HG03280 (cell line): ENCODE data around the gene KCNK7.

Experiments used
- ATAC-seq: cut with Tn5 transposase; IDR thresholded peaks from one replicate; pipeline ENCODE4 v1.9.1; 2021; ENCODE audit warnings: mild to moderate bottlenecking, moderate library complexity; ENCODE audit not compliant: unreplicated experiment

The KCNK7 gene

DNA sequence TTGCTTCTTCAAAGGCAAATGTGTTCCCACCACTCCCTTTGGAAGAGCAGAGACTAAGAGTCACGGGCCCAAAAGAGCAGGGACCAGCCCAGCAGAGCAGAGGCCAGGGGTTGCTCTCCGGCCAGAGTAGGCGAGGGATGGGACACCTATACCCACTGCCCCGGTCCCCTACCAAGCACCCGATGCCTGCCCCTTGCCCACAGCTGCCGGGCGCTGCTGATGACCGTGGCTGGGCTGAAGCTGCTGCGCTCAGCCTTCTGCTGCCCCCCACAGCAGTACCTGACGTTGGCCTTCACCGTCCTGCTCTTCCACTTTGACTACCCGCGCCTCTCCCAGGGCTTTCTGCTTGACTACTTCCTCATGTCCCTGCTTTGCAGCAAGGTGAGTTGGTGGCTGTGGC lies 31.6 kb upstream of the KCNK7 start:
- no peak for ATAC-seq

DNA sequence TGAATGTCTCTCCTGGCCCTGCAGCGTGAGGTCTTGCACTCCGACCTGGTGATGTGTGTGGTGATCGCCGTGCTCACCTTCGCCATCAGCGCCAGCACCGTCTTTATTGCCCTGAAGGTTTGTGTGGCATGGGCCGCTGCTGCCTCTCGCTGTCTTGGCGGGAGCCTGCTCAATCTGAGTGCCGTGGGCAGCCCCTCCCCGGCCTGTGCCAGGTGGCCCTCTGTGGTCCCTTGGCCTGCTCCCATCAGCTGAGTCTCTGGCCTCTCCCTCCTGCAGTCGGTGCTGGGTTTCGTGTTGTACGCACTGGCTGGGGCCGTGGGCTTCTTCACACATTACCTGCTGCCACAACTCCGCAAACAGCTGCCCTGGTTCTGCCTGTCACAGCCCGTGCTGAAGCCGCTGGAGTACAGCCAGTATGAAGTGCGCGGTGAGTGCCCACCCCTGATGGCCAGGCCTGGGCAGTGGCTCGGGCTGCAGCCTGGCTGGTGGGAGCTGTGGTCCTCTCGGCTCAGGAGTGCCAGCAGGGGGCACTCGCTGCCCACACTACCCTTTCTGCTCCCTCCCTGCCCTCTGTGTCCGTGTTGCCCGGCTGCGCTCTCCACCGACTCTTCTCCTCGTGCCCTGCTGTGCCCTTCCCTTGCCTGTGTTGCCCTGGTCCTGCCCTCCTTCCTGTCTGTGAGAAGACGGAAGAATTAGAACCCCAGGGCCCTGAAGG lies 30.2 kb upstream of the KCNK7 start:
- no peak for ATAC-seq

DNA sequence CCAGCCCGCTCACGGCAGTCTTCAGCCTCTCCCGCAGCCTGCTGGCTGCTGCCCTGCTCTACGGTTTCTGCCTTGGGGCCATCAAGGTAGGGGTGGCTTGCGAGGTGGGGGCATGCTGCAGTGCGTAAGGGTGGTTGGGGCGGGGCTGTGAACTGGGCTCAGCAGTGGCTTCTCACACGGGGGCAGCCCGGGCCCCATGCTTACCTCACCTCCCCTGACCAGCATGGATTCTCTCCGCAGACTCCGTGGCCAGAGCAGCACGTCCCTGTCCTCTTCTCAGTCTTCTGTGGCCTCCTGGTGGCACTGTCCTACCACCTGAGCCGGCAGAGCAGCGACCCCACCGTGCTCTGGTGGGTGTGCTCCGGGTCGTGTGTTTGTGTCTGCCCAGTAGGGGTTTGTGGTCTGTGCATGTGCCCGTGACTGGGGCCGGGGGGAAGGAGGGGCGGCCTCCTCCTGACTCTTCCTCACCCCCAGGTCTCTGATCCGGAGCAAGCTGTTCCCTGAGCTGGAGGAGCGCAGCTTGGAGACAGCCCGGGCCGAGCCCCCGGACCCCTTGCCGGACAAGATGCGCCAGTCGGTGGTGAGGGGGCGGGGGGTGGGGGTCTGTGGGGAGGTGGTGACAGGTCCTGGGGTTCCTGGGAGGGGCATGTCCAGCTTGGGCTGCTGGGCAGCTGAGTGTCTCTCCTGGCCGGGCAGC lies 29.5 kb upstream of the KCNK7 start:
- no peak for ATAC-seq

DNA sequence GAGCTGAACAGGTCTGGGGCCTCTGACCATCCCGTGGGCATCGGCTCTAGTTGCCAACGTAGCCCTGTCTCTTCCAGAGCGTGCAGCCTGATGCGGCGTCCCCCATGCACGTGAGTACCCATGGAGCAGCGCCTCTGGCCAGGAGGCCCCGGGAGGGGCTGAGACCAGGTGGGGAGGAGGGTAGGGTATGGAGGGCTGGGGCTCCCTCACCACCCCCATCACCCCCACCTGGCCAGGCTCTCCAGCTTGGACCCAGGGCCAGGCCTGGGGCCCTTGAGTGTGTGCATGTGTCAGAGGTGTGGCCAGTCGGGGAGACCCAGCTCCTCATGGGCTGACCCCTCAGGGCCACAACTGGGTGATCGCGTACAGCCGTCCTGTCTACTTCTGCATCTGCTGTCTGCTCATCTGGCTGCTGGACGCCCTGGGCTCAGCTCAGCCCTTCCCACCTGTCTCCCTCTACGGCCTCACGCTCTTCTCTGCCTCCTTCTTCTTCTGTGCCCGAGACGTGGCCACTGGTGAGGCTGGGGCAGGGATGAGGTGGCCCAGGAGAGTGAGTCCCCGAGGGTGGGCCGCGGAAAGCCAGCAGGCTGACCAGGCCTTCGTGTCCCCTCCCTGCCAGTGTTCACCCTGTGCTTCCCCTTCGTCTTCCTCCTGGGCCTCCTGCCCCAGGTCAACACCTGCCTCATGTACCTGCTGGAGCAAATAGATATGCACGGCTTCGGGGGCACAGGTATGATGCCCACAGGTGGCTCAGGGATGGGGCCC lies 28.4 kb upstream of the KCNK7 start:
- no peak for ATAC-seq

DNA sequence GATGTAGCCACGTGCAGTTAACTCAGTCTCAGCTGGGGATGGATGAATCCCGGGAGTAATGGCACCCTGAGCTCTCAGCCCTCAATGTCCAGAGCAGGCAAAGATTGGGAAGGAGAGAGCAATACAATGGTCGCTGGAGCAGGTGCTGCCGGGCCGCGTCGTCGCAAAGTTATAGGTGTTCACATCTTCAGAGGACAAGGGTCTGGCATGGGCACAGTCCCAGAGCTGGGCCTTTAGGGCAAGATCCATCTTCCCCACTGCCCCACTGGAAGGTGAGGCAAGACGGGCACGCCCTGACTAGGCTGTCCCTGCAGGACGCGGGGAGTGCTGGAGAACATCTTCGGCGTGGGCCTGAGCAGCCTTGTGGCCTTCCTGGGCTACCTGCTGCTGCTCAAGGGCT lies 27.6 kb upstream of the KCNK7 start:
- ATAC-seq, result no peak

DNA sequence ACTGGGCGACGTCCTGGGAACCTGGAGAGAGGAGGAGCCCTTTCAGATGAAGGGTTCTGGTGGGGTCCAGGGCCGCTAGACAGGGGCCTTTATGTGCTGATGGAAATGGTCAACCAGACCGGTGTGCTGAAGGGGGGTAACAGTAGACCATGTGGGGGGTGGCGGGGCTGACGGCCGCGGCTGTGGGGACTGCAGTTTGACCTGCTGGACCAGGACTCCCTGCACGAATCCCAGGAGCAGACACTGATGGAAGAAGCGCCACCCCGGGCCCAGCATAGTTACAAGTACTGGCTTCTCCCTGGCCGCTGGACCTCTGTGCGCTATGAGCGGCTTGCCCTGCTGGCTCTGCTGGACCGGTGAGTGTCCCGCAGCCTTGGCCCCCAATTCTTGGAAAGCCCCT lies 26.4 kb upstream of the KCNK7 start:
- ATAC-seq, result no peak

DNA sequence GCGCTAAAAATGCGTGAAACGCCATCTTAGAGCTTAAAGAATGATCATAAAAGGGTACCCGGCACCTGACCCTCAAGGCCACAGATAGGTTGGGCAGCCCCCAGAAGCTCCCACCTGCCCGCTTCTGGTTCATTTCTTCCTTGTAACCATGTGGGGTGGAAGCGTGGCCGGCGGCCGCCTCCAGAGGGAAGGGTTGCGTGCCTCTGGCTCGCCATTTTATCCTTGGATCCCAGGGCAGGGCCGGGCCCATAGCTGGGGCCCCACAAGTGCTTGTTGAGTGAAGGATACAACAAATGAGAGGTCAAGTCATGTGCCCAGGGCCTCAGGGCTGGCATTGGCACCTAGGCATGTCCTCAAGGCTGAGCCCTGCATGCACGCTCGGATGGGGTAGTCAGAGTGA lies 25.9 kb upstream of the KCNK7 start:
- no peak for ATAC-seq

DNA sequence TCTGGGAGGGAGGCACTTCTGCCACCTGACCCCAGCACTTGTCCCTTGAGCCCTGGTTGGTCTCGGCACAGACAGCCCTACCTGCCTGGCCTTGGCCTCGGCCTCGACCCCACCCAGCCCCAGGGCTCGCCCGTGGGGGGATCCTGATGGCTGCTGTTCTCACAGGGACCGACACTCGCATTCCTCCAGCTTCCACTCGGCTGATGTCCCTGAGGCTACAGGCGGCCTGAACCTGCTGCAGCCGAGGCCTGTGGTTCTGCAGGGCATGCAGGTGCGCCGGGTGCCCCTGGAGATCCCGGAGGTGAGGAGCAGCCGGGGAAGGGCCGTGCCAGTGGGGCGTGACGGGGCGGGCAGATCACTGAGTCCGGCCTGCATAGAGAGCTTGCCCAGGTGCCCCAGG lies 25.1 kb upstream of the KCNK7 start:
- ATAC-seq, result no peak

DNA sequence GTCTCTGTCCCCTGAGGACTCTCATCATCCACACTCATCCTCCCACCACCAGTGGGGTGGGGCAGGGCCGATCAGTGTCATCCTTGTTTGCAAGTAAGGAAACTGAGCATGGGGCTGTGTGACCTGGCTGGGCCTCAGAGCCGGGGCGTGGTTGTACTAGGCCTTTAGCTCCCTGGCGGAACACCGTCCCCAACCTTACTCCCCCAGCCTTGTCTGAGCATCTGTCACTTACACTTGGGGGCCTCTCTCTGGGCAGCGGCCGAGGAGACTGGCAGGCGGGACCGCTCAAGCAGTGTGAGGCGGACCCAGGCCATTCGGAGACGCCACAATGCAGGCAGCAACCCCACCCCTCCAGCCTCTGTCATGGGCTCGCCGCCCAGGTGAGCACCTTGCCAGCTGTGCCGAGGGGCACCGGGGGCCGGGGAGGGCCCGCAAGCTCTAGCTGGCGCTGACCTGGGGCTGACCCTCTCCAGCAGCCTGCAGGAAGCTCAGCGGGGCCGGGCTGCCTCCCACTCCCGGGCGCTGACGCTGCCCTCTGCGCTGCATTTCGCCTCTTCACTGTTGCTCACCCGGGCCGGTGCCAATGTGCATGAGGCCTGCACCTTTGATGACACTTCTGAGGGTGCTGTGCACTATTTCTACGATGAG lies 23.8 kb upstream of the KCNK7 start:
- no peak for ATAC-seq

DNA sequence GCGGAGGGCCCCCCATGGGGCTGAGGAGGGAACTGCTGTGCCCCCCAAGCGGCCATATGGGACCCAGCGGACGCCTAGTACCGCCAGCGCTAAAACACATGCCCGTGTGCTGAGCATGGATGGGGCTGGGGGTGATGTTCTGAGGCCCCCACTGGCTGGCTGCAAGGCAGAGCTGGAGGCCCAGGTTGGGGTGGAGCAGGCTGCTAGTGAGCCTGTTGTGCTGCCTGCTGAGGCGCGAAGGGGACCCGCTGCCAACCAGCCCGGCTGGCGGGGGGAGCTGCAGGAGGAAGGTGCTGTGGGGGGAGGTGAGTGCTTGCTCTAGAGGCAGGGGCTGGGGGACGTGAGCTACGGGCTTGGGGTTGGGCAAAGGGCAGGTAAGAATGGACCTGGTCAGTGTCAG lies 23.2 kb upstream of the KCNK7 start:
- ATAC-seq, result no peak

DNA sequence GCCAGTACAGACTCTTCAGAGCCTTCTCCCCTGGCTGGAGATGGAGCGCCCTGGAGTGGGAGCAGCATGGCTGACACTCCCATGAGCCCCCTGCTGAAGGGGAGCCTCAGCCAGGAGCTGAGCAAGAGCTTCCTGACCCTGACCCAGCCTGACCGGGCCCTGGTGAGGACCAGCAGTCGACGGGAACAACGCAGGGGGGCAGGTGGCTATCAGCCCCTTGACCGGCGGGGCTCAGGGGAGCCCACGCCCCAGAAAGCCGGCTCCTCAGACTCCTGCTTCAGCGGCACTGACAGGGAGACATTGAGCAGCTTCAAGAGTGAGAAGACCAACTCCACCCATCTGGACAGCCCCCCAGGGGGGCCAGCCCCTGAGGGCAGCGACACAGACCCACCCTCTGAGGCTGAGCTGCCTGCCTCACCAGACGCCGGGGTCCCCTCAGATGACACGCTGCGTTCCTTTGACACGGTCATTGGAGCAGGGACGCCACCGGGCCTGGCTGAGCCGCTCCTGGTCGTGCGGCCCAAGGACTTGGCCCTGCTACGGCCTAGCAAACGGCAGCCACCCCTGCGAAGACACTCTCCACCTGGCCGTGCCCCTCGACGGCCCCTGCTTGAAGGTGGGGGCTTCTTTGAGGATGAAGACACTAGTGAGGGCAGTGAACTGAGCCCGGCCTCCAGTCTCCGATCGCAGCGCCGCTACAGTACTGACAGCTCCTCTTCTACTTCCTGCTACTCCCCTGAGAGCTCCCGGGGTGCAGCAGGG lies 22.6 kb upstream of the KCNK7 start:
- ATAC-seq, result no peak

DNA sequence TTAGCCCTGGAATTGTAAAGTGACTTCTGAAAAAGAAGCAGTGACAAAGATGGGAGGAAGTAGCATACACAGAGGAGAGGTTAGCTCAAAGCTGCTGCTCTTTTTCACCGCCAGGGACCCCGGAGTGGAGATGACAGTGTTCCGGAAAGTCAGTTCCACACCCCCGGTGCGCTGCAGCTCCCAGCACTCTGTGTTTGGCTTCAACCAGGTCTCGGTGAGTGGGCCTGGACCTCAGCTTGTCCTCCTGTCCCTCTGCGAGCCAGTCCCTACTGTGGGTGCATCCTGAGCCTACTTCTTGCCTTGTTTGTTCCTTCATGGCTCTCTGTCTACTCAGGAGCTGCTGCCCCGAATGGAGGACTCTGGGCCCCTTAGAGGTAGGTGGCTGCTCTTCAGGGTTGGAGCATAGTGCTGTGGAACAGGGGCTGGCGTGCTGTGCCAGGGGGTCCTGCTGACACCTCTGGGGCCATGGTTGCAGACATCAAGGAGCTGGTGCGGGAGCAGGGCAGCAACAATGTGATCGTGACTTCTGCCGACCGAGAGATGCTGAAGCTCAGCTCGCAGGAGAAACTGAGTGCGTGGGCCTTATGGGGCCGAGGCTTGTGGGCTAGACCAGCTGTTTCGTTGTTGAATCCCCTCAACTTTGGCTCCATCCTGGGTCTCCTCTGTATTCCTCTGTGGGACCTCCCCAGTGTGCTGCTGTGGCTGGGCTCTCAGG lies 21.7 kb upstream of the KCNK7 start:
- no peak for ATAC-seq

DNA sequence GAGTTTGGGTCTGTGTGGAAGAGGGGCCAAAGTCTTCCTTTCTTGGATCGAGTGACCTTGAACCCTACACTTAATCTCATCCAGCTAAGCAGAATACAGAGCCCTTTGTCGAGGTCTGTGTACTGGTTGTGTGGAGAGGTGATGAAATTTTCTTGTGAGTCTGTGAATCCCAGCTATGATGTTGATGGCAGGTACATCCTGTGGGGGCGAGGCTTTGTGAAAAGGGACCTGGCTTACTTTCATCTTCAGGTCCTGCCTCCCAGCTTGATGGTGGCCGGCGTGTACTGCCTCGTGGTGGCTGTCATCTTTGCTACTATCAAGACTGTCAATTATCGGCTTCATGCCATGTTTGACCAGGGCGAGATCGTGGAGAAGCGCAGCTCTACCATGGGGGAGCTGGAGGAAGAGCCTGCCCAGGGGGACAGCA lies 21.0 kb upstream of the KCNK7 start:
- ATAC-seq, result no peak

DNA sequence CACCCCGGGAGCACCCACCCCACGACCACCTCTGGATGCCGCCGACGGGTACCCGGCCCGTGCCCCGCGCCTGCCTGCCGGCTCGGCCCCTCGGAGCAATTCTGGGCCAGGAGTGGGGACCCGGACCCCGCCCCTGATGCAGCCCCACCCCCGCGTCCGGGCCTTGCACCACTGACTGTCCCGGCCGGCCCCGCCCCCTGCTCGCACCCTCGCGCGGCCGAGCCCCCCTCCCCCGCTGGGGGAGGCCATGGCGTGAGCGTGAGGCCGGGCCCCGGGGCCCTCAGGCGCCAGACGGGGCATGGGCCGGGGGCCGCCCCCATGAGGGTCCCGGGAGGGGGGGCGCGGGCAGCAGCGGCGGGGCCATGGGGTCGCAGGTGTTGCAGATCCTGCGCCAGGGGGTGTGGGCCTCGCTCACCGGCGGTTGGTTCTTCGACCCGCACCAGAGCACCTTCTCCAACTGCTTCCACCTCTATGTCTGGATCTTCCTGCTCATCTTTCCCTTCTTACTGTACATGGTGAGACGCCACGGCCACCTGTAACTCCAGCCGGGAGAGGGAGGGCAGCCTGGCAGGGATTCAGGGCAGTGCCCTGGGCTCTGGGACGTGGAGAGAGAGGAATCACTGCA lies 20.5 kb upstream of the KCNK7 start:
- peak; percentile 7 for ATAC-seq

DNA sequence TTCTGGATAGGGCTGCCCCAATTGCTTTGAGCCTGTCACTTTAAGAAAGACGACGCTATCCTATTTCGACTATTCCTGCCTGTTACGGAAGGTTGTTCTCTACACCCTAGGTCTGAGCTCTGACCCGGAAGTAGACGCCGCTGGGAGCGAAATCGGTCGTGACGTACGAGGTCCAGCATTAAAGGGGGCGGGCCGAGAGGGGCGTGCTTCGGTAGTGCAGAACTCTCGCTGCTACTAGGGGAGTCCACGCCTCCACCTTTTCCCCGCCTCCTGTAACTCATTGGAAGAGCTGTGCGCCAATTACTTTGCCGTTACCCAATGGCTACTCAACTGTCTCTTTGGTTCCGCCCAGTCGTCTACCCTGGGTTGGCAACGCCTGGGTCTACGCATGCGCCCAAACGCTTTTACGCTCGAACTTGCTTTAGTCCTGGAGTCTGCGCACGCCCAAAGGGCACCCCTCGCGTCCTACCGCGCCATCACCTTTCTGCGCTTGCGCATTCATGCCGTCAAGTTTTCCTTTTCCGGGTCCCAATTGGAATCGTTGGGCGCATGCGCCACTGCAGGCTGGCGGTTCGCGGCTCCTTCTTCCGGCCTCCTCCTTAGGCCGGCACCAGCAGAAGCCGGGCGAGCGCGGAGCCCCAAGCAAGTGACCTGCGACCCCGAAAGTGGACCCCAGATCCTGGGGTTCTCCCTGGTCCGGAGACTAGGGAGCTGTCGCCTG lies 19.8 kb upstream of the KCNK7 start, which contains the start of gene PCNX3:
PCNX3 (plus strand) TSS at position 548 of the 721 bp plus-strand sequence. CDS start 536 bp downstream, outside the sequence.
- ATAC-seq, result peak; percentile 81

DNA sequence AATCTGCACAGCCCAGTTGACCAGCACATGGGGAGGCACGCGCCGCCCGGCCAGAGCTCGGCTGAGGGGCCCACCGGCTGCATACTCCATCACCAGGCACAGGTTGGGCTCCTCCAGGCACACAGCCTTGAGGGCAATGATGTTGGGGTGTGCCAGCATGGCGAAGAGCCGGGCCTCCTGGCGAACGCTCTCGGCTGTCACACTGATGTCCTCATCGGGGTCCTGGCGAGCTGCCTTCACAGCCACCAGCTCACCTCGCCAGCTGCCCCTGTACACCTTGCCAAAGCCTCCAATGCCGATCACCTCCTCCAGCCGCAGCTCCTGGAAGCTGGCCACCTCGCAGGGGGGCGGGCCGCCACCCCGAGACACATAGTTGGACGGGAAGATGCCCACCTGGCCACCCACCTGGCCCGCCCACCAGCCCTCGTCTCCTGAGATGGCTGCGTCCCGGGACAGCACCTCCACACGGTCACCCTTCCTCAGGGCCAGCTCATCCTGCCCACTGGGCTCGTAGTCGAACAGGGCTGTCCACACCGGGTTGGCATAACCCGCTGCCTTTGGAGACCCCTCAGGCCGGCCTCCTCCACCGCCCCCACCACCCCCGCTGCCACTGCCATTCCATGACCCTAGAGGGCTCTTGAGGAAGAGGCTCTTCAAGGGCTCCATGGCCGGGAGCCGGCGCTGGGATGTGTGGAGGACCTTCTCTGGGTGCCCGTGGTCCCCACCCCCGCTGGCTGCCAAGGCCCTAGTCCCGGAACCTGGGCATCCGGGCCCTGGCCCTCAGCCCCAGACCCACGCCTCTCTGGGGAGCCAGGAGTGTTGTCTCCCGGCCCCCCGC lies 17.7 kb upstream of the KCNK7 start:
- ATAC-seq, result no peak

DNA sequence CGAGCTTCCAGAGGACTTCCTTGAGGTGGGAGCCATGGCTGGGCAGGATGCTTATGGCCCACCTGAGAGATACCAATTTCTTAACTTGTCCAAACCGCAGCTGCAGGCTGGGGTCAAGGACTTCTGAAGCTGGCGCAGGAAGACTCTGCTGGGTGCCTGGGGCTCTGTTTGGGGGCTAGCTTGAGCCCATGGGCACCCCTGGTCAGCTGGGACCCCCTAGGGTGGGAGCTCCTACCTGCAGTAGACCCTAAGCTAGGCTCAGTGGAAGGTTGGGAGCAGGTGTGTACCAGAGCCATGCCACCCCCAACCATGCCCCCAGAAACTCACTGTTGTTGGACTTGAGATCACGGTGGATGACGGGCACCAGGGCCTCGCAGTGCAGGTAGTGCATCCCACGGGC lies 17.1 kb upstream of the KCNK7 start:
- no peak for ATAC-seq
